Measurements from ENCODE around the gene PPP1R3F.
"Not testable (repeated sequence)": the region's sequence is repeated elsewhere in the genome, so short reads cannot be mapped to it uniquely, and the experiment has no call there.

PPP1R3F gene

GRCh38 chrX:49303346-49303745 is 33.8 kb downstream of the PPP1R3F start, which contains the start of gene GAGE10:
Gene GAGE10, plus strand, starts transcription at chrX:49303646. Its CDS starts 1,214 bp downstream, at chrX:49304860.
- no peak for DNase-seq (ENCODE audit: low read depth, low spot score)
- no peak within 1 kb of the TSS for H3K27ac ChIP-seq

- H3K27ac ChIP-seq; DNase-seq (ENCODE audit: low read depth, low spot score): not testable (repeated sequence)
Measured at GRCh38 chrX:49307775-49308174, 38.2 kb downstream of the PPP1R3F start.

- no peak overlapping the region for H3K27ac ChIP-seq
- no peak for DNase-seq (ENCODE audit: low read depth, low spot score)
Measured at GRCh38 chrX:49308604-49309269, 39.1 kb downstream of the PPP1R3F start.

GRCh38 chrX:49309401-49309981 is 39.9 kb downstream of the PPP1R3F start:
- no peak overlapping the region for H3K27ac ChIP-seq
- DNase-seq (ENCODE audit: low read depth, low spot score) = no peak

GRCh38 chrX:49310371-49310770 is 40.8 kb downstream of the PPP1R3F start:
- no peak for DNase-seq (ENCODE audit: low read depth, low spot score)
- no peak overlapping the region for H3K27ac ChIP-seq

GRCh38 chrX:49312176-49312575 is 42.6 kb downstream of the PPP1R3F start:
- no peak for DNase-seq (ENCODE audit: low read depth, low spot score)
- no peak overlapping the region for H3K27ac ChIP-seq

- DNase-seq (ENCODE audit: low read depth, low spot score) = no peak
- H3K27ac ChIP-seq = no peak overlapping the region
Measured at GRCh38 chrX:49316085-49316484, 46.5 kb downstream of the PPP1R3F start.

GRCh38 chrX:49321737-49322136 is 52.1 kb downstream of the PPP1R3F start, which contains the start of gene GAGE12J:
Gene GAGE12J, plus strand, starts transcription at chrX:49322037. Its CDS starts 1,157 bp downstream, at chrX:49323194.
- not testable (repeated sequence) for DNase-seq (ENCODE audit: low read depth, low spot score); H3K27ac ChIP-seq

GRCh38 chrX:49322266-49322665 is 52.7 kb downstream of the PPP1R3F start:
- not testable (repeated sequence) for H3K27ac ChIP-seq; DNase-seq (ENCODE audit: low read depth, low spot score)

GRCh38 chrX:49323735-49324134 is 54.1 kb downstream of the PPP1R3F start:
- not testable (repeated sequence) for DNase-seq (ENCODE audit: low read depth, low spot score); H3K27ac ChIP-seq

- H3K27ac ChIP-seq; DNase-seq (ENCODE audit: low read depth, low spot score): not testable (repeated sequence)
Measured at GRCh38 chrX:49330421-49330820, 60.8 kb downstream of the PPP1R3F start.

GRCh38 chrX:49331282-49331681 is 61.7 kb downstream of the PPP1R3F start, which contains the start of gene GAGE13:
Gene GAGE13, plus strand, starts transcription at chrX:49331582. Its CDS starts 1,156 bp downstream, at chrX:49332738.
- not testable (repeated sequence) for H3K27ac ChIP-seq; DNase-seq (ENCODE audit: low read depth, low spot score)

GRCh38 chrX:49331841-49332240 is 62.2 kb downstream of the PPP1R3F start:
- DNase-seq (ENCODE audit: low read depth, low spot score) = not testable (repeated sequence)

More at GRCh38 chrX:49331841-49332240, 62.2 kb downstream of the PPP1R3F start:
- H3K27ac ChIP-seq = not testable (repeated sequence)

Data from epithelial cell of prostate (primary cell).